Glutamatergic neuron (in vitro differentiated cells): ENCODE measurements around the gene SOX18. TPM values are rescaled to one million over a fixed set of nuclear protein-coding genes. Genes with fewer than 3 reads are reported as not detected.

Experiments used
- DNase-seq: peaks from one replicate; pipeline ENCODE4 v3.0.0; 2022
- H3K27ac Mint-ChIP-seq: one replicate; pipeline ENCODE4 v1.8.0; 2020; ENCODE audit warnings: mild to moderate bottlenecking, mixed read lengths, inconsistent platforms; ENCODE audit not compliant: unreplicated experiment
- H3K27me3 Mint-ChIP-seq: one replicate; pipeline ENCODE4 v1.8.0; 2020; ENCODE audit warnings: mild to moderate bottlenecking, moderate library complexity, mixed read lengths, inconsistent platforms; ENCODE audit not compliant: unreplicated experiment
- H3K36me3 Mint-ChIP-seq: one replicate; pipeline ENCODE4 v1.8.0; 2020; ENCODE audit warnings: mild to moderate bottlenecking, mixed read lengths, inconsistent platforms; ENCODE audit not compliant: unreplicated experiment
- H3K4me1 Mint-ChIP-seq: one replicate; pipeline ENCODE4 v1.8.0; 2020; ENCODE audit warnings: mild to moderate bottlenecking, low read depth, mixed read lengths, inconsistent platforms; ENCODE audit not compliant: unreplicated experiment
- H3K4me3 Mint-ChIP-seq: one replicate; pipeline ENCODE4 v1.8.0; 2020; ENCODE audit warnings: mild to moderate bottlenecking, mixed read lengths, inconsistent platforms; ENCODE audit not compliant: unreplicated experiment
- H3K9me3 Mint-ChIP-seq: one replicate; pipeline ENCODE4 v1.8.0; 2020; ENCODE audit warnings: mild to moderate bottlenecking, moderate library complexity, mixed read lengths, inconsistent platforms; ENCODE audit not compliant: unreplicated experiment
- total RNA-seq: library from RNA; stranded (reverse); fragmentation: NEBNext Ultra II Directional; extraction: Animal tissue kit (Norgen Biotek cat#: 25700); gene quantifications from one replicate; pipeline ENCODE4 v1.2.1, GENCODE V29; 2021; ENCODE audit not compliant: unreplicated experiment
- TF ChIP-seq, protein P1 (sequence below): fragments of 200-600 bp; sonication (generic); IDR thresholded peaks from one replicate; pipeline ENCODE4 v1.5.0; 2021; ENCODE audit not compliant: partially characterized antibody, unreplicated experiment

SOX18 gene
- total RNA-seq, 1 donor from 2014 or later = 0.66 TPM

DNA sequence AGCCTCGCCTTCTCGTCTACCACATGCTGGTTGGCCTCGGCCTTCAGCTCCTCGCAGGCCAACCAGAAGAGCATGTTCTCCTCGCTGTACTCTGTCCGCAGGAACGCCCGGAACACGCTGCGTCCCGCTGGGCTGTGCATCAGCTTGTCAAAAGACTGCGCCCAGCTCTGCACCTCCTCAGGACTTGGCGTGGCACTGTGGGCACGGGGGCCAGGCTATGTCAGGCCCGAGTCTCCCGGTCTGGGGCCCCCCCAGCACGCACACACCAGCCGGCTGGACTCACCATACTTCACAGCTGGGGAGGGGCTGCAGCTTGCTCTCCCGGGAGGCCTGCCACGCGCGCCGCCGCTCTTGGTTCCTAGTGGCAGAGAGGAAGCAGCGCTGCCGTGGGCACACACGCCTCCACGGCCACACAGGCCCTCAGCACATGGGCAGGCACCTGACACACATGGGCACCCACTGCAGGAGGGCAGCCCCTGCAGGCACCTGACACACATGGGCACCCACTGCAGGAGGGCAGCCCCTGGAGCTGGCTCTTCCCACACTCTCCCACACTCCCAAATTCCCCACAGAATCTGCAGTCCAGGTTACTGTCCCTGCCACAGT is 24.8 kb upstream of the SOX18 start:
- TF ChIP-seq, protein P1, sequence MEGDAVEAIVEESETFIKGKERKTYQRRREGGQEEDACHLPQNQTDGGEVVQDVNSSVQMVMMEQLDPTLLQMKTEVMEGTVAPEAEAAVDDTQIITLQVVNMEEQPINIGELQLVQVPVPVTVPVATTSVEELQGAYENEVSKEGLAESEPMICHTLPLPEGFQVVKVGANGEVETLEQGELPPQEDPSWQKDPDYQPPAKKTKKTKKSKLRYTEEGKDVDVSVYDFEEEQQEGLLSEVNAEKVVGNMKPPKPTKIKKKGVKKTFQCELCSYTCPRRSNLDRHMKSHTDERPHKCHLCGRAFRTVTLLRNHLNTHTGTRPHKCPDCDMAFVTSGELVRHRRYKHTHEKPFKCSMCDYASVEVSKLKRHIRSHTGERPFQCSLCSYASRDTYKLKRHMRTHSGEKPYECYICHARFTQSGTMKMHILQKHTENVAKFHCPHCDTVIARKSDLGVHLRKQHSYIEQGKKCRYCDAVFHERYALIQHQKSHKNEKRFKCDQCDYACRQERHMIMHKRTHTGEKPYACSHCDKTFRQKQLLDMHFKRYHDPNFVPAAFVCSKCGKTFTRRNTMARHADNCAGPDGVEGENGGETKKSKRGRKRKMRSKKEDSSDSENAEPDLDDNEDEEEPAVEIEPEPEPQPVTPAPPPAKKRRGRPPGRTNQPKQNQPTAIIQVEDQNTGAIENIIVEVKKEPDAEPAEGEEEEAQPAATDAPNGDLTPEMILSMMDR = no peak
- Mint-ChIP-seq H3K27me3 (peaks cover 2% of the 10 kb centered on the region), H3K4me3 (no peak overlapping the region), H3K36me3 (no peaks in the 10 kb centered on the region), H3K27ac (no peak overlapping the region), H3K9me3 (no peaks in the 10 kb centered on the region), H3K4me1 (no peaks in the 10 kb centered on the region)
- DNase-seq = no peak

DNA sequence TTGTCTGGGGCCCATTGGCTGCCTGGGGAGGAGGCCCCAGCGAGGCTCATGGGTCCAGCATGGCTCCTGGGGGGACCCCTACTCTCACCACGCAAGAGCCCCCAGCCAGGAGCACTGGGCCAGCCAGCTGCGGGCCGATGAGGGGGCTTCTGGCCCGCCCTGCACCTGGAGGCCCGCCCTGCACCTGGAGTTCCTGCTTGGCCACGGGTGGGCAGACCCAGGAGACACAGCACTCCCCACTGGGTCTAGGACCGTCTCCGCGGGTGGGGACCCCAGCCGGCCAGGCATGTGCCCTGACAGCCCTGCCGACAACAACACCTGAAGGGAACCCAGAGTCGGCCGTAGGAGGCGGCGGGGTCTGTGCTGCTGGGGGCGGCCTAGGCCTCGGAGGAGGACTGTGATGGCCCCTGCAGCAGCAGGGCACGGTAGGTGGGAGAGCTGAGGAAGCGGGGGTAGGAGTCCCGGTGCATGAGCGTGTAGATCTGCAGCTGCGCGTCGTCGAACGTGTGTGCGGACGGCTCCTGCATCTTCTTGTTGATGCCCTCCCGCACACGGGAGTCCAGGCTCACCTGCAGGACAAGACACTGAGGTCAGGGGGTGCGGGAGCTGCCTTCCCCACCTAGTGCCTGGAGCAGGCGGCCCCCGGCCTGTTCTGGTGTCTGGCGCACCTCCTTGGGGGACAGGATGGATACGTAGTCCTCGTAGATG is 24.2 kb upstream of the SOX18 start:
- no peaks in the 10 kb centered on the region for H3K9me3 Mint-ChIP-seq
- H3K36me3 Mint-ChIP-seq = no peaks in the 10 kb centered on the region
- TF ChIP-seq, protein P1 = no peak
- no peak for DNase-seq
- no peak overlapping the region for H3K27ac Mint-ChIP-seq
- H3K4me3 Mint-ChIP-seq = no peak overlapping the region
- H3K27me3 Mint-ChIP-seq = no peaks in the 10 kb centered on the region
- H3K4me1 Mint-ChIP-seq = no peaks in the 10 kb centered on the region

DNA sequence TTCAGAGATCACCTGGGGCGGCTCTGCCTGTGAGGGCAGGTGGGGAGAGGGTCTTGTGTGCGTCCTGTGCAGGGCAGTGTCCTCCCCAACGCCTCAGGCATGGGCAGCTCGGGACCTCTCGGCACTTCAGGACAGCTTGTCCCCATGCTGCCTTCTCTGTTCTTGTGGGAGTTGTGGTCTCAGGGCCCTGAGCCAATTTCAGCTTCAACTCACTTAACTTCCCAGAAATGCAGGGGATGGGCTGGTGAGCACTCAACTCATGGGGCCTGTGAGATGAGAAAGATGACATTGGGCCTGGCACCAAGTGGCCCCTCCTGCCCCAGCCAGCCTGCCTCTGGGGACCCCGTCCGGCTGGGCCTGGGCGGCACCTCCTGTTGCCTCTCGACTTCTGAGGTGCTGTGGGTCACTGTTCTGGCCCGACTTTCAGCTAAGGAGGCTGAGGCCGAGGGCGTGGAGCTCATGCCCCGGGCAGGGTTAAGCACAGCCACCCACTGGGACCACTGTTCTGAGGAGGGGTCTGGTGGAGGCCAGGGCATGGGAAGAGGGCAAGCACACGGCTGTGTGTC is 23.1 kb upstream of the SOX18 start:
- Mint-ChIP-seq H3K27me3 (peaks cover 1% of the 10 kb centered on the region), H3K27ac (no peak overlapping the region), H3K4me1 (no peaks in the 10 kb centered on the region), H3K9me3 (no peaks in the 10 kb centered on the region), H3K36me3 (no peaks in the 10 kb centered on the region), H3K4me3 (no peak overlapping the region)
- no peak for DNase-seq
- TF ChIP-seq, protein P1 = no peak

DNA sequence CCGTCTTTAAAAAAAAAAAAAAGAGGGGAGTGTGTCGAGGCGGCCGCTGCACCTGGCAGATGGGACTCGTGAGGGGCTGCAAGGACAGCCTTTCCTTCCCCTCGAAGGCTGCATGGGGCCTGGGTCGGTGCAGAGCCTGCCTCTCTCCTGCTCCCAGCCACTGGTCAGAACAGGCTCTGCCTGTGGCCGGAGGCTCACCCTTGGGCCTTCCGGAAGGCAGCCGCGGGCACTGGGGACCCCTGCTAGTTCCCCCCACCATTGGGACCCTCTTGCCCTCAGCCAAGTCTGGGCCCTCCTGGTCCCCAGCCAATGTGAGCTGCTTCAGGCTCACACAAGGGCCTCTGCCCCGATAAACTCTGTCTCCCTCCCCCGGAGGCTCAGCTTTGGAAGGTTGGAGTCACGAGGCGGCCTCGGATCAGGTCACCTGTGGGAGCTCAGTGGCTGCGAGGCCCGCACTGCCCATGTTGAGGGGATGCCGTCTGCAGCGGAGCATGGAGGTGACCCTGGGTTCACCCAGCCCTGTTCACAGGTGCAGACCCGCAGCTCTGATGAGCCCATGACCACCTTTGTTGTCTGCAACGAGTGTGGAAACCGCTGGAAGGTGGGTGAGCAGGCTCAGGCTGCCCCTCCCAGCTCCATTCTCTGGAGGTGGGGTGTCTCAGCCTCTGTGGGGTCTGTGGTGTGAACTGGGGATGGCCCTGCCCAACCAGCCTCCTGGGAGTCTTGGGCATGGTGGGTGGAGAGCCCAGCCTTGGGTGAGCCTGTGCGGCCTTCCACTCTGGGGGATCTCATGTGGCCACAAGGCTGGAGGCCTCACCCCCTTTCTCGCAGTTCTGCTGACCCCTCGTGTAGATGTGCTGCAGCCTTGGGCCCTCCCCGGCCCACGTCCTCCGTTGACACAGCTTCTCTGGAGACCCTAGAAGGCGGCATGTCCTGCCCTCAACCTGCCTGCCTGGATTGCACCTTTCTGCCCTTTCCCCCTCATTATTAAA is 22.2 kb upstream of the SOX18 start:
- TF ChIP-seq, protein P1 = no peak
- Mint-ChIP-seq H3K4me3 (no peak overlapping the region), H3K27ac (no peak overlapping the region), H3K36me3 (no peaks in the 10 kb centered on the region), H3K9me3 (no peaks in the 10 kb centered on the region), H3K4me1 (no peaks in the 10 kb centered on the region), H3K27me3 (peaks cover 1% of the 10 kb centered on the region)
- DNase-seq = no peak
